ENCODE data around the gene TNFRSF13B.
"Not testable (repeated sequence)": the region's sequence is repeated elsewhere in the genome, so short reads cannot be mapped to it uniquely, and the experiment has no call there.

Gene TNFRSF13B

DNA sequence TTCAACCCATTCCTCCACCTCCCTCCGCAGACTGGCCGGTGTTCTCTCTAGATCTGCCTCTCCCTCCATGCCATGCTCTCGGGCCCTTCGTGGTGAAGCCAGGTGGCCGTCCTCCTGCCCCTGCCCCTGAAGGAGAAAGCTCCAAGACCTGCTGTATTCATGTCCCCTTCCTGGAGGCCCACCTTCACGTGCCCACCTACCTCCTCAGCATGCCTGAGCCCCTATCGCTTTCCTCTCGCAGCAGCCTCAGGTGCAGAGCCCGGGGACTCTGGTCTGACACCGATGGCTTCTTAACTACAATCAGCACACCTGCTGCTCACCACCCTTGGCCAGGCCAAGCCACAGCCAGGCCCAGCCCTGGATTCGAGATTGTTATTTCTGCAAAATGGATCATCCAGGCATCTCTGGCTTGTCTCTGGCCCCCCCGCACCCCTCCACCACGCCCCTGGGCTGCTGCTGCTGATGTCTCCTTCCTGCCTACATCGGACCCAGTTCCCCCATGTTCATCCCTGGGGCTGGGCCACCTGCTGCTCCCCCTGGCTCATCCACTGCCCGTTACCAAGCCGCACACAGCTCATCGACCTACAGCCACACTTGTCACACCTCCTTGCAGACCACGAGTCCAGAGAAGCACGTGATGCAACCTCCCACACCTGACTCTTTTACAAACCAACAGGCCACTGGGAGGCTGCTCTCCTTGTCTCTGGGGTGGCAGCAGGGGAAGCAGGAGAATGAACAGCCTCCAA is 32.5 kb upstream of the TNFRSF13B start:
- TF ChIP-seq, protein P1, sequence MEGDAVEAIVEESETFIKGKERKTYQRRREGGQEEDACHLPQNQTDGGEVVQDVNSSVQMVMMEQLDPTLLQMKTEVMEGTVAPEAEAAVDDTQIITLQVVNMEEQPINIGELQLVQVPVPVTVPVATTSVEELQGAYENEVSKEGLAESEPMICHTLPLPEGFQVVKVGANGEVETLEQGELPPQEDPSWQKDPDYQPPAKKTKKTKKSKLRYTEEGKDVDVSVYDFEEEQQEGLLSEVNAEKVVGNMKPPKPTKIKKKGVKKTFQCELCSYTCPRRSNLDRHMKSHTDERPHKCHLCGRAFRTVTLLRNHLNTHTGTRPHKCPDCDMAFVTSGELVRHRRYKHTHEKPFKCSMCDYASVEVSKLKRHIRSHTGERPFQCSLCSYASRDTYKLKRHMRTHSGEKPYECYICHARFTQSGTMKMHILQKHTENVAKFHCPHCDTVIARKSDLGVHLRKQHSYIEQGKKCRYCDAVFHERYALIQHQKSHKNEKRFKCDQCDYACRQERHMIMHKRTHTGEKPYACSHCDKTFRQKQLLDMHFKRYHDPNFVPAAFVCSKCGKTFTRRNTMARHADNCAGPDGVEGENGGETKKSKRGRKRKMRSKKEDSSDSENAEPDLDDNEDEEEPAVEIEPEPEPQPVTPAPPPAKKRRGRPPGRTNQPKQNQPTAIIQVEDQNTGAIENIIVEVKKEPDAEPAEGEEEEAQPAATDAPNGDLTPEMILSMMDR (IDR thresholded peaks at IDR 0.05; ENCODE audit: low read depth, low read length, missing control alignments): no peak
- no peak for DNase-seq (ENCODE audit: low read depth)
- H3K4me3 ChIP-seq (ENCODE audit: low read depth, low read length): no peak overlapping the region

DNA sequence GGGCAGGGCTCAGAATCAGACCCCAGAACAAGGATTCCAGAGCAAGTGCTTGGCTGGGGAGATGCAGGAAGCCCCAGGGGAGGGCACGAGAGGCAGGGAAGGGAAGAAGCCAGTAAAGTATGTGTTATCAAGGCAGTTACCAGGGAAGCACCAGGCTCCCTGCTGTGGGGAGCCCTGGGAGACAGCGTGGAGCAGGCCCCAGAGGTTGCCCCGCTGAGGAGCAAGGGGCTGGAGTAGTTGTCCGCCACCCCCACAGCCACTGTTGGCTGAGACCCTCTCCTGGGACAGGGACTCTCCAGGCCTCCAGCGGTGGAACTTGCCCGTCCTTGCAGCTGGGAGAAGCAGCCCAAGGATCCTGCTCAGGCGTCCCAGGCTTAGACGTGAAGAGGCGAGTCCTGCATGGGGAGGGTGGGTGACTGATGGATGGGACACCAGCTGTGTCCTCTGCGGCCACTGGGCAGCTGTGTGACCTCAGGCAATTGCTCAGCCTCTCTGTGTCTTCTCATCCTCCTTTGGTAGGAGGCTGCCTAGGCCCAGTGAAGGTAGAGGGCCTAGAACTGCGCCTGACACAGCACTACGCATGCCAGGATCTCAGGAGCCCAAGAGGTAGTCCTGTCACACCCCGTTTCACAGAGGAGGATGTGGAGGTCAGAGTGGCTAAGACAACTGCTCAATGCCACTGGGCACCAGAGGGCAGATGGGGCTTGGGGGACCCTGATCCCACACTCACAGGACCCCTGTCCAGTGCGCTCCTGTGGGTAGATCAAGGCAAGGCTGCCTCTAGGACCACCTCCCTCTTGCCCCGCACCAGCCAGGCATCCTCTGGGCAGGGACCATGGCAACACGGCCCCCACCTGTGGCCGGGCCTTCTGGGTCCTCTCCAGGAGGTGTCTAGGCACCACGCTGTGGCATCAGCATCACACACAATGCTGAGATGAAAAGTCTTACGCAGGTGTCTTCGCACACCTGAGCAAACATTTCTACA is 31.1 kb upstream of the TNFRSF13B start:
- DNase-seq (ENCODE audit: low read depth); H3K4me3 ChIP-seq (ENCODE audit: low read depth, low read length): not testable (repeated sequence)

DNA sequence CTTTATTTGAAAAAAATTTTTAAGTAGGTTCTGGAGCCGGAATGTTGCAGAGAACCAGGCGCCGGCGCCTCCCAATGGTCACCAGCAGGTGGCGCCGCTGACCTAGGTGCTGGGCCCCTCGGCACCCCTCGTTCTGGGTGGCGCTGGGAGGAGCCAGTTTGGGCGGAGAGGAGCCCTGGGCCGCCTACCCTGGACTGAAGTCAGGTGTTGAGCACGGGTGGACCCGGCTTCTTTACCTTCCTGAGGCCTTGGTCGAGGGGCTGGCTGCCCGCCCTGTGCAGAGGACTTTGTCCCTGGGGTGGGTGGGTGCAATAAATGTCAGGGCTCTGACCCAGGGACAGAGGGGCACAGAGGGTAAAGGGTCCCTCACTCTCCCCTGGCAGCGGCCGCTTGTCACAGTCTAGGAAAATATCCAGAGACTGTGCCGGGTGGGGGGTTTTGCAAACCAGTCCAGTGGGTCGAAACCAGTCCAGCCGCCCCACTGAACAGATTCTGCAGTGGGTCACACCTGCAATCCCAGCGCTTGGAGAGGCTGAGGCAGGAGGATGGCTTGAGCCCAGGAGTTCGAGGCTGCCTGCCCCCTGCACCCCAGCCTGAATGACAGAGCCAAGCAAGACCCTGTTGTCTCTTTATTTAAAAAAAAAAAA is 30.1 kb upstream of the TNFRSF13B start:
- H3K4me3 ChIP-seq (ENCODE audit: low read depth, low read length): no peak overlapping the region
- no peak for DNase-seq (ENCODE audit: low read depth)
- TF ChIP-seq, protein P1 (IDR thresholded peaks at IDR 0.05; ENCODE audit: low read depth, low read length, missing control alignments): peak; percentile 89

DNA sequence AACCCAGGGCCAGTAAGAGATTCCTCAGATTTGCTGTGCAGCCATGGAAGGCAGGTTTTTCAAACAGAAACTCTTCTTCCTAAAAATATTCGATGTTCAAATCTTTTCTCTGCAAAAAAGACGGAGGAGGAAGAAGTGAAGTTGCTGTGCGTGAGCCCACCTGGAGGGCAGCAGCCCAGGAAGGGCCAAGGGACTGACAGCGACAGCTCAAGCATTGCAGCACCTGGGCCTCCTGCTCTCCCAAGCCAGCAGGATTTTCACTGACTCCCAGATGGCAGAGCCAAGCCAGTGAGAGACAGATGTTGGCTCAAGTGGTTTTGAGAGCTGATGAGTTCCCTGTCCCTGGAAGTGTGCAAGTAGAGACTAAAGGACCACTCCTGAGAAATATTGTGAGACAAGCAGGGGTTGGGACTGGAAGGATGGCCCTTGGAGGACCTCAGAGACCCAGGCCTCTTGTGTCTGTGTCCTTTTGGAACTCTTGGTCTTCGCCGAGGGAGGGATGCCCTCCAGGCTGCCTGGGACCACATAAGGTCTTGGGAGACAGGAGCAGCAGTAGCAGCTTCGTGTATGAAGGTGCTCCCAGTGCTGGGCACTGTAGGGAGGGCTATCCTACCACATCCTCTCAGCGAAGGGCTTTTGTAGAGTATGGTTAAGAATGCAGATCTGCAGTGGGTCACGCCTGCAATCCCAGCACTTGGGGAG is 29.3 kb upstream of the TNFRSF13B start:
- no peak overlapping the region for H3K4me3 ChIP-seq (ENCODE audit: low read depth, low read length)
- no peak for DNase-seq (ENCODE audit: low read depth)
- TF ChIP-seq, protein P1 (IDR thresholded peaks at IDR 0.05; ENCODE audit: low read depth, low read length, missing control alignments): no peak

DNA sequence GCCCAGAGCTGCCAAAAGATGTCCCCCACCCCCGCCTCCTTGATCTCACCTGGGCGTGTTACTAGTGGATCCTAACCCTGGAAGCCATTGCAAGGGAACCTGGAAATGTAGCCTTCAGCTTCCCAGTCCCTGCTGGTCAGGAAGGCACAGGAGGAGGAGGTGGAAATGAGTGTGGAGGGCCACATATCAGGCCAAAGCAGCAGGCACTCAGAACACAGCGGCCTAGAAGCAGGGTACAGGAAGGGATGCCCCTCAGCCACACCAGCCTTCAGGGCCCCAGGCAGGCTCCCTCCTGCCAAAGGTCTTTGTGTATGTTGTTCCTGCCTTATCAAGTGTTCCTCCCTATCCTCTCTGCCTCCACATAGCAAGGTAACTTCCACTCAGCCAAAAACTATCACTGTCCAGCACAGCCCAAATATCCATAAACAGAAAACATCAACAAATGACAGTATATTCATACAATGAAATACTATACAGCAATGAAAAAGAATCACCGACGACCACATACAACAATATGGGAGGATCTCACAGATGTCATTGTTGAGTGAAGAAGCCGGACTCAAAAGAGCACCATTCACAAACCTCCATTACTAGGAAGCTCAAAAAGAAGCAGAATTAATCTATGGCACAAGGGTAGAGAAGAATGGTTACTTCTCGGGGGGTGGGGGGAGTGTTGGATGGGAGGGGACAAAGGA is 28.2 kb upstream of the TNFRSF13B start:
- H3K4me3 ChIP-seq (ENCODE audit: low read depth, low read length): no peak overlapping the region
- no peak for DNase-seq (ENCODE audit: low read depth)
- TF ChIP-seq, protein P1 (IDR thresholded peaks at IDR 0.05; ENCODE audit: low read depth, low read length, missing control alignments): no peak

DNA sequence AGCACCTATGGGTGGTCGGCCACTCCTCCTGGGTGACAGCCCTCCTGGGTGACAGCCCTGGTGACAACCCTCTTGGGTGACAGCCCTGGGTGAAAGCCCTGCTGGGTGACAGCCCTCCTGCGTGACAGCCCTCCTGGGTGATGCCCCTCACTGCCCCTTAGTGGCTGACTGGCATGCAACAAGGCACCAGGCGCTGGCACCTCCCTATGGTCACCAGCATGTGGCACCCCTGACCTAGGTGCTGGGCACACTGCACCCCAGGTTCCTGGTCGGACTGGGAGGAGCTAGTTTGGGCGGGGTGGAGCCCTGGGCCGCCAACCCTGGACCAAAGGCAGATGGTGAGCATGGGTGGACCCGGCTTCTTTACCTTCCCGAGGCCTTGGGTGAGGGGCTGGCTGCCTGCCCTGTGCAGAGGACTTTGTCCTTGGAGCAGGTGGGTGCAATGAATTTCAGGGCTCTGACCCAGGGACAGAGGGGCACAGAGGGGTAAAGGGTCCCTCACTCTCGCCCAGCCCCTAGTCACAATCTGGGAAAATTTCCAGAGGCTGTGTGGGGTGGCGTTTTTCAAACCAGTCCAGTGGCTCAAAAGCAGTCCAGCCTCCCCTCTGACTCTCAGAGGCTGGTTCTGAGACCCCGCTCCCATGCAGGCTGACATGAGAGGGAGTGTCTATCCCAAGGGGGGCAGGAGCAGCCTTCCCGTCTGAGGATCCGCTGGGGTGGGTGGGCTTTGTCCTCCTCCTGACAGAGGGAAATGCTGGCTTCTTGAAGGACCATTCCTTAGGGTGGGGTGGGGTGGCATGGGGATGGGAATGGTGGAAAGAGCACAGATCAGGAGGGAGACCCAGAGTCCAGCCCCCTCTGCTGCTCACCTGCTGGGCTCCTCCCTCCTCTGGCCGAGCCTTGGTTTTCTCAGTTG is 25.9 kb upstream of the TNFRSF13B start:
- H3K4me3 ChIP-seq (ENCODE audit: low read depth, low read length): no peak overlapping the region
- no peak for DNase-seq (ENCODE audit: low read depth)
- TF ChIP-seq, protein P1 (IDR thresholded peaks at IDR 0.05; ENCODE audit: low read depth, low read length, missing control alignments): peak; percentile 35

GRCh38 chr17:16996726-16997125 is 24.8 kb upstream of the TNFRSF13B start:
- DNase-seq (ENCODE audit: low read depth); H3K4me3 ChIP-seq (ENCODE audit: low read depth, low read length): not testable (repeated sequence)
